ENCODE results near the gene BAIAP2. TPM values are rescaled to one million over a fixed set of nuclear protein-coding genes. Genes with fewer than 3 reads are reported as not detected.

BAIAP2 gene
- total and polyA plus RNA-seq, 2 of the 13 experiments (the other 11 are each of a cell fraction or from before 2014, with no cell fraction given): 22.5 to 24.0 TPM

GRCh38 chr17:81097134-81097942 lies 62.4 kb downstream of the BAIAP2 start (continued):
- TF ChIP-seq ZNF678 (CRISPR knock-in tag; IDR thresholded peaks at IDR 0.05): no peak; the same call in 1 of the 2 replicates
- TF ChIP-seq RXRB (CRISPR knock-in tag; IDR thresholded peaks at IDR 0.05; ENCODE audit: borderline replicate concordance): 0 out of 2 replicates have a peak, but pooled peaks have one; percentile 31
- TF ChIP-seq ARNTL (CRISPR knock-in tag; IDR thresholded peaks at IDR 0.05): peak; percentile 56; the same call in 1 of the 2 replicates
- TF ChIP-seq MEF2D (CRISPR knock-in tag; IDR thresholded peaks at IDR 0.05): no peak
- no peak for TF ChIP-seq KDM6A (CRISPR knock-in tag; IDR thresholded peaks at IDR 0.05; ENCODE audit: low read depth)
- no peak for TF ChIP-seq RCOR2 (CRISPR knock-in tag; IDR thresholded peaks at IDR 0.05)
- 0 out of 2 replicates have a peak, but pooled peaks have one; percentile 19 for TF ChIP-seq ZNF281 (CRISPR knock-in tag; IDR thresholded peaks at IDR 0.05; ENCODE audit: borderline replicate concordance)
- 0 out of 2 replicates have a peak, but pooled peaks have one; percentile 33 for TF ChIP-seq ZNF292 (CRISPR knock-in tag; IDR thresholded peaks at IDR 0.05; ENCODE audit: borderline replicate concordance, low read depth)
- no peak for TF ChIP-seq ISL2 (CRISPR knock-in tag; IDR thresholded peaks at IDR 0.05)
- TF ChIP-seq FOSL2 (CRISPR knock-in tag; IDR thresholded peaks at IDR 0.05): peak; percentile 96
- TF ChIP-seq ZNF414 (CRISPR knock-in tag; IDR thresholded peaks at IDR 0.05): no peak
- TF ChIP-seq HHEX (CRISPR knock-in tag; IDR thresholded peaks at IDR 0.05): no peak
- no peak for TF ChIP-seq AHDC1 (CRISPR knock-in tag; IDR thresholded peaks at IDR 0.05; ENCODE audit: borderline replicate concordance)
- peak; percentile 34; the same call in 1 of the 2 replicates for TF ChIP-seq CBFB (CRISPR knock-in tag; IDR thresholded peaks at IDR 0.05)
- TF ChIP-seq POGK (CRISPR knock-in tag; conservative IDR thresholded peaks at IDR 0.05): no peak; the same call in 1 of the 2 replicates
